OCI-LY1 (cell line): ENCODE measurements around the gene UST.
"Not testable (repeated sequence)": the region's sequence is repeated elsewhere in the genome, so short reads cannot be mapped to it uniquely, and the experiment has no call there.

ENCODE experiments used
- H2AFZ ChIP-seq: fragments of 200-600 bp; sonication (generic), shearing (Covaris generic); 2 replicates; pipeline ENCODE4 v1.6.0; 2014; ENCODE audit warnings: antibody characterized with exemption, mild to moderate bottlenecking, low read length
- H3F3A ChIP-seq: fragments of 200-600 bp; sonication (generic), shearing (Covaris generic); 2 replicates; pipeline ENCODE4 v1.6.0; 2014; ENCODE audit warnings: mild to moderate bottlenecking, antibody characterized with exemption, low read length, moderate library complexity; ENCODE audit not compliant: insufficient read depth
- H3K27ac ChIP-seq: fragments of 200-600 bp; sonication (generic); 2 replicates; pipeline ENCODE4 v1.5.1; 2014; ENCODE audit warnings: low read length, mixed run types, mild to moderate bottlenecking, low read depth; ENCODE audit not compliant: poor library complexity, severe bottlenecking
- H3K27me3 ChIP-seq: fragments of 200-600 bp; sonication (generic); 2 replicates; pipeline ENCODE4 v1.6.0; 2014; ENCODE audit warnings: antibody characterized with exemption, mild to moderate bottlenecking, low read length, moderate library complexity; ENCODE audit not compliant: insufficient read depth
- H3K36me3 ChIP-seq: fragments of 200-600 bp; sonication (generic); 2 replicates; pipeline ENCODE4 v1.6.1; 2014; ENCODE audit warnings: mild to moderate bottlenecking, antibody characterized with exemption, low read length, moderate library complexity, mixed read lengths; ENCODE audit not compliant: insufficient read depth
- H3K4me1 ChIP-seq: fragments of 200-600 bp; sonication (generic); 2 replicates; pipeline ENCODE4 v1.5.1; 2014; ENCODE audit warnings: mild to moderate bottlenecking, low read length, moderate library complexity; ENCODE audit not compliant: insufficient read depth, severe bottlenecking
- H3K4me2 ChIP-seq: fragments of 200-600 bp; sonication (generic), shearing (Covaris generic); 2 replicates; pipeline ENCODE4 v1.6.1; 2014; ENCODE audit warnings: low read length
- H3K4me3 ChIP-seq: fragments of 200-600 bp; sonication (generic); 2 replicates; pipeline ENCODE4 v1.5.1; 2014; ENCODE audit warnings: low read length, low read depth, mild to moderate bottlenecking, mixed read lengths; ENCODE audit not compliant: poor library complexity, severe bottlenecking
- H3K79me2 ChIP-seq: fragments of 200-600 bp; shearing (Covaris generic); 2 replicates; pipeline ENCODE4 v1.6.1; 2016; ENCODE audit warnings: mixed run types, low read length, mixed read lengths; ENCODE audit not compliant: insufficient read depth
- H3K9ac ChIP-seq: fragments of 200-600 bp; sonication (generic), shearing (Covaris generic); 2 replicates; pipeline ENCODE4 v1.6.1; 2014; ENCODE audit warnings: mild to moderate bottlenecking, low read length, mixed read lengths
- H3K9me2 ChIP-seq: fragments of 200-600 bp; sonication (generic), shearing (Covaris generic); 2 replicates; pipeline ENCODE4 v1.6.1; 2014; ENCODE audit warnings: low read depth, mild to moderate bottlenecking, low read length, mixed read lengths
- H3K9me3 ChIP-seq: fragments of 200-600 bp; shearing (Covaris generic); 2 replicates; pipeline ENCODE4 v1.6.1; 2014; ENCODE audit warnings: low read length, mixed read lengths
- H4K20me1 ChIP-seq: fragments of 200-600 bp; sonication (generic), shearing (Covaris generic); 2 replicates; pipeline ENCODE4 v1.6.0; 2016; ENCODE audit warnings: mild to moderate bottlenecking, low read length; ENCODE audit not compliant: insufficient read depth
- CTCF ChIP-seq: fragments of 200-600 bp; sonication (generic), shearing (Covaris generic); IDR thresholded peaks from 2 replicates; pipeline ENCODE4 v1.5.1; 2017; ENCODE audit warnings: mild to moderate bottlenecking, antibody characterized with exemption, low read length, moderate library complexity, mixed read lengths
- EZH2 ChIP-seq: fragments of 200-600 bp; sonication (generic), shearing (Covaris generic); IDR thresholded peaks from 2 replicates; pipeline ENCODE4 v1.8.0; 2017; ENCODE audit warnings: borderline replicate concordance, mixed run types, mild to moderate bottlenecking, antibody characterized with exemption, low read length, moderate library complexity, mixed read lengths

Gene UST

GRCh38 chr6:148852688-148853087 lies 105.9 kb downstream of the UST start:
- TF ChIP-seq CTCF = no peak
- TF ChIP-seq EZH2 = no peak
- Histone ChIP-seq H2AFZ (no peak overlapping the region), H3K36me3 (no peaks in the 10 kb centered on the region), H3K4me2 (no peak overlapping the region), H3K9me3 (no peaks in the 10 kb centered on the region), H3K27ac (no peak overlapping the region), H3K27me3 (no peaks in the 10 kb centered on the region), H3K9me2 (no peaks in the 10 kb centered on the region), H3K4me3 (no peak overlapping the region), H3K9ac (no peak overlapping the region), H4K20me1 (no peaks in the 10 kb centered on the region), H3K79me2 (no peaks in the 10 kb centered on the region), H3K4me1 (no peaks in the 10 kb centered on the region), H3F3A (no peaks in the 10 kb centered on the region)

- H3K4me1 ChIP-seq, H2AFZ ChIP-seq, H4K20me1 ChIP-seq, H3K27ac ChIP-seq, H3K79me2 ChIP-seq, H3F3A ChIP-seq, H3K9me3 ChIP-seq, H3K36me3 ChIP-seq, H3K4me2 ChIP-seq, H3K9ac ChIP-seq, H3K4me3 ChIP-seq, H3K9me2 ChIP-seq, H3K27me3 ChIP-seq: not testable (repeated sequence)
Observed at GRCh38 chr6:148853113-148853512, 106.3 kb downstream of the UST start.

- Histone ChIP-seq H2AFZ (no peak overlapping the region), H3K9ac (no peak overlapping the region), H3K4me1 (no peaks in the 10 kb centered on the region), H3K79me2 (no peaks in the 10 kb centered on the region), H3F3A (no peaks in the 10 kb centered on the region), H3K36me3 (no peaks in the 10 kb centered on the region), H3K27ac (no peak overlapping the region), H4K20me1 (no peaks in the 10 kb centered on the region), H3K9me3 (no peaks in the 10 kb centered on the region), H3K9me2 (no peaks in the 10 kb centered on the region), H3K4me3 (no peak overlapping the region), H3K4me2 (no peak overlapping the region), H3K27me3 (no peaks in the 10 kb centered on the region)
- TF ChIP-seq CTCF (no peak), EZH2 (no peak)
Observed at GRCh38 chr6:148854096-148854495, 107.3 kb downstream of the UST start.

- Histone ChIP-seq H2AFZ (no peak overlapping the region), H3K27ac (no peak overlapping the region), H3K4me3 (no peak overlapping the region), H3F3A (no peaks in the 10 kb centered on the region), H3K4me2 (no peak overlapping the region), H3K27me3 (no peaks in the 10 kb centered on the region), H4K20me1 (no peaks in the 10 kb centered on the region), H3K9ac (no peak overlapping the region), H3K9me2 (no peaks in the 10 kb centered on the region), H3K79me2 (no peaks in the 10 kb centered on the region), H3K36me3 (no peaks in the 10 kb centered on the region), H3K4me1 (no peaks in the 10 kb centered on the region), H3K9me3 (no peaks in the 10 kb centered on the region)
- TF ChIP-seq EZH2 = no peak
- TF ChIP-seq CTCF = no peak
Observed at GRCh38 chr6:148854992-148855391, 108.2 kb downstream of the UST start.
